ENCODE results near the gene PLSCR4. TPM values are rescaled to one million over a fixed set of nuclear protein-coding genes. Genes with fewer than 3 reads are reported as not detected.

PLSCR4 gene
- total and polyA plus RNA-seq, 2 of the 8 experiments (the other 6 are each of a cell fraction or from before 2014, with no cell fraction given) = 1.8 to 2.9 TPM

DNA sequence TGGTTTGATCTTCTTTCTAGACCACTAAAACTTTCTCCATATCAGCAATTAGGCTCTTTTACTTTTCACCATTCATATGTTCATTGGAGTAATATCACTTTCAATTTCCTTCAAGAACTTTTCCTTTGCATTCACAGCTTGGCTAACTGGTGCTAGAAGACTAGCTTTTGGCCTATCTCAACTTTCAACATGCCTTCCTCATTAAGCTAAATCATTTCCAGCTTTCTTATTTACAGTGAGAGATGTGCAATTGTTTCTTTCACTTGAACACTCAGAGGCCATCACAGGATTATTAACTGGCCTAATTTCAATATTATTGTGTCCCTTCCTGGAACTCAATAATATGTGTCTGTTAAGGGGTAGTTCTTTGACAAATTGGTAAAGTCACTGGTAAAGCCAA lies 47.1 kb downstream of the PLSCR4 start:
- CTCF ChIA-PET (ENCODE audit: partially characterized antibody) = interaction anchor here (1.2 to 2.0 kb wide), 4 partner anchors 13 to 124 kb away, joined by 3 to 12 read pairs (median 5); no protein-coding TSS in a partner anchor
- no peak for FAIRE-seq

More for the DNA sequence above, 47.1 kb downstream of the PLSCR4 start:
- POLR2A ChIA-PET (ENCODE audit: partially characterized antibody) = no interaction called here
- no peak overlapping the region for H3K56ac ChIP-seq (replicated peaks; ENCODE audit: insufficient read length, low read depth, low read length)
- H3K27me3 ChIP-seq (replicated peaks in 1 of 4; ENCODE audit: control insufficient read depth in 3 of 4, extremely low read depth in 1 of 4, insufficient read depth in 3 of 4, low read length in 3 of 4) = no peaks in the 10 kb centered on the region
- no peaks in the 10 kb centered on the region for H3K36me3 ChIP-seq (ENCODE audit: control insufficient read depth in 2 of 4, insufficient read depth in 4 of 4, low read length in 3 of 4)
- H2AFZ ChIP-seq (ENCODE audit: low read length) = no peak overlapping the region
- no peak overlapping the region for H2BK15ac ChIP-seq (ENCODE audit: low read length)
- no peak overlapping the region for H3K14ac ChIP-seq (ENCODE audit: insufficient read length)
- DNase-seq (ENCODE audit: low read depth in 1 of 2, low spot score in 2 of 2) = no peak
- no peak overlapping the region for H2BK120ac ChIP-seq (replicated peaks; ENCODE audit: low read depth, low read length)
- H4K8ac ChIP-seq (ENCODE audit: extremely low read depth, insufficient read depth, low read length) = no peak overlapping the region
- no peak overlapping the region for H2BK5ac ChIP-seq (ENCODE audit: low read depth, low read length)
- H3K79me1 ChIP-seq (ENCODE audit: low read depth, low read length) = no peaks in the 10 kb centered on the region
- no peak overlapping the region for H3K9ac ChIP-seq (replicated peaks in 1 of 4; ENCODE audit: extremely low read depth in 1 of 4, low read depth in 3 of 4, low read length in 3 of 4)
- no peak overlapping the region for H2BK20ac ChIP-seq (ENCODE audit: low read length)
- H3K23ac ChIP-seq (ENCODE audit: insufficient read length) = no peak overlapping the region
- H4K20me1 ChIP-seq (replicated peaks in 1 of 2; ENCODE audit: control insufficient read depth in 1 of 2, insufficient read depth in 2 of 2, low read length in 2 of 2) = no peaks in the 10 kb centered on the region
- H4K91ac ChIP-seq (replicated peaks; ENCODE audit: insufficient read length, low read length) = no peak overlapping the region
- H3K4me3 ChIP-seq (ENCODE audit: extremely low read depth in 1 of 4, insufficient read depth in 2 of 4, low read depth in 3 of 4, low read length in 4 of 4) = no peak overlapping the region
- H2BK12ac ChIP-seq (ENCODE audit: low read depth, low read length) = no peak overlapping the region
- no peaks in the 10 kb centered on the region for H3K79me2 ChIP-seq (ENCODE audit: control insufficient read depth in 1 of 2, insufficient read depth in 2 of 2, low read length in 2 of 2)
- H3K27ac ChIP-seq (ENCODE audit: low read depth, low read length) = no peak overlapping the region
- H4K5ac ChIP-seq (ENCODE audit: insufficient read length, low read depth, low read length) = no peak overlapping the region
- no peak overlapping the region for H3K4ac ChIP-seq (replicated peaks; ENCODE audit: insufficient read length, low read depth, low read length)
- no peak overlapping the region for H3K18ac ChIP-seq (ENCODE audit: extremely low read depth, low read length)
- no peak for TF ChIP-seq YY1 (IDR thresholded peaks at IDR 0.05; ENCODE audit: low read depth, low read length)
- H2AK5ac ChIP-seq (ENCODE audit: low read depth, low read length) = no peak overlapping the region
- H3K23me2 ChIP-seq (ENCODE audit: low read depth, low read length) = no peaks in the 10 kb centered on the region
- H3K9me3 ChIP-seq (ENCODE audit: insufficient read depth in 2 of 2, low read depth in 1 of 2, low read length in 1 of 2) = no peaks in the 10 kb centered on the region
- H3K4me2 ChIP-seq (ENCODE audit: insufficient read depth in 1 of 2, low read depth in 2 of 2, low read length in 2 of 2) = no peak overlapping the region
- no peaks in the 10 kb centered on the region for H3K4me1 ChIP-seq (replicated peaks in 1 of 4; ENCODE audit: control insufficient read depth in 3 of 4, insufficient read depth in 4 of 4, low read length in 3 of 4)
